ENCODE measurements around the gene ZDHHC14. TPM values are rescaled to one million over a fixed set of nuclear protein-coding genes. Genes with fewer than 3 reads are reported as not detected.

Gene ZDHHC14
- 2.1 and 5.8 TPM in 2 replicates for total RNA-seq

GRCh38 chr6:157380779-157381561 is at the start of gene ZDHHC14:
TSS of gene ZDHHC14 (plus strand) at chr6:157381190.

Other genes with a start within 250 kb of the ZDHHC14 start
- 6.2 and 7.9 TPM in 2 replicates for gene TMEM242, start 57.7 kb upstream of the ZDHHC14 start, total RNA-seq